Mesenteric fat pad (tissue), 1 donor: ENCODE results near the gene CCDC136. TPM values are rescaled to one million over a fixed set of nuclear protein-coding genes. Genes with fewer than 3 reads are reported as not detected.

Experiments used
- DNase-seq: peaks from one replicate; pipeline ENCODE4 v3.0.0-alpha.2; 2020; ENCODE audit warnings: low spot score
- long read RNA-seq: library from polyadenylated mRNA; unstranded; transcript quantifications from one replicate; pipeline ENCODE4 v2.0.0, GENCODE V29; 2020
- total RNA-seq: library from RNA; stranded (reverse); fragmentation: NEBNext Ultra II Directional; extraction: Animal tissue kit (Norgen Biotek cat#: 25700); gene quantifications from one replicate; pipeline ENCODE4 v1.2.1, GENCODE V29; 2021
- donor health status: DM: yes; HTN: yes; CAD: no.

Gene CCDC136
- total RNA-seq, result 6.8 TPM
- long read RNA-seq, result 0 reads

DNA sequence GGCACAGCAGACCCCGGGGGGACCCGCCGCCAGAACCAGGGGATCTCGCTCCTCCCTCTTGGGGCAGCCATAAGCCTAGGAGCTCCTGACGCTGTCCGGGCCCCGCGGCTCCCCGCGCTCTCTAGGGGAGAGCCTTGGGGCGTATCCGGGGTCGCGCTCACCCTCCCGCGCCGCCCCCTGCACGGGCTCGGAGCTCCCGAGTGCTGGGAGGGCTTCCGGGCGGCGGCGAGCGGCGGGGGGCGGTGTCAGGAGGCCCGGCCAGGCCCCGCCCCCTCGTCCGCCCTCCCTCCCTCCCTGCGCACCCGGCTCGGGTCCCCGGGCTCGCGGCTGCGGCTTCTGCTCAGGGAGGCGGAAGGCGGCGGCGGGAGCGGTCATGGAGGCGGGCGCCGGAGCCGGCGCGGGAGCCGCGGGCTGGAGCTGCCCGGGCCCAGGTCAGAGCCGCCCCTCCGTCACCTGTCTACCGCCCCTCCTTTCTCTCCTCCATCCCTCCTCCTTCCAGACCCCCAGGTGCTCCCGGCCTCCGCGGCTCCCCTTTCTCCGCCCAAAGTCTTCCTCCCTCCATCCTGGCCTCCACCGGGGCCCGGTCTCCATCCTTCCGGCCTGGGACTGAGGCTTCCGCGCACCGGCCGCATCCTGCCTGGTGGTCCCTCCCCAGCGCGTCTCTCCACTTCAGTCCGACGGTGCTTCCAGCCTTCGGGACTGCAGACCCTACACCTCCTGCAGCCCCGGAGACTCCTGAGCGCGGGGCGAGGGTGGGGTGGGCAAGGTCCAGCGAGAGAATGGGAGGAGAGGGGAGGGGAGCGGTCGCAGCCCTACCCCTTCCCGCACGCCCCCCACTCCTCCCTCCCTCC lies at the start of gene CCDC136:
TSS of gene CCDC136 (plus strand) at position 848 of the 851 bp plus-strand sequence. CDS start 444 bp downstream, outside the sequence.
- no peak for DNase-seq

DNA sequence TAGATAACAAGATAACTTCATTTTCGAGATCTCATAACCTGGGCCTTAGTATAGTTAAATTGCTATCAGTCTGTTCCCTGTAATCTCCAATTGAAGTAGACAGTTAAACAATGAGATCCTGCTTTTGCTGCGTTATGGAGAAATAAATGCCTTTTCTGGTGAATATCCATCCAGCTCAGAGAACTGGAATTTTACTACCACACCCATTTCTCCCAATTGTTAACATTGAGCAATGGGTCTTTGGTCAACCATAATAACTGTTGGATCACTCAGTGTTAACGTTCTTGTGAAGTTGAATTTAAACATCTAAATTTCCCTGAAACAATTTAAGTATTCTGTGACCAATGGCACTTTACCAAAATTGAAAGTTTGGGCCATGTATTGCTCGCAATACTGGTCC lies 49.6 kb upstream of the CCDC136 start:
- DNase-seq, result no peak

DNA sequence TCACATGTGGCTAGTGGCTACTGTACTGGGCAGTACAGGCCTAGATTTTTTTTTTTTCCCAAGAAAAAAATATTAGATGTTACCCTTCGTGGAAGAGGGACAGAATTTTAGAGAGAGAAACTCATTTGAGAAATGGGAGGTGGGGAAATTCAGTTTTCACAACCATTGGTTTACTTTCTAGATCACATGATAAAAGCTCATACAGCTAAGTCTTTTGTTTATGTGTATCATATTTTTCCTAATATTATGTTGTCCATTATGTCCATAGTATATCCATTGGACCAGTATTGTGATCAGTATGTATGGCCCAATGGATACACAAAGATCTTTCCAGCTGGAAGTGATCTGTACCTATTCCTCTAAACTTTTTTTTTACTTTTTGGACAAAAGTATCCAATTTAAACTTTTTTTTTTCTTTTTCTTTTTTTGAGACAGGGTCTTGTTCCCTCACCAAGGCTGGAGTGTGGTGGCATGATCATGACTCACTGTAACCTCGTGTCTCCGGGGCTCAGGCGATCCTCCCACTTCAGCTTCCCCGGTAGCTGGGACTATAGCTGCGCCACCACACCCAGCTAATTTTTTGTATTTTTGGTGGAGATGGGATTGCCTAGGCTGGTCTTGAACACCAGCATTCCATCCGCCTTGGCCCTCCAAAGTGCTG lies 48.5 kb upstream of the CCDC136 start:
- DNase-seq, result no peak

DNA sequence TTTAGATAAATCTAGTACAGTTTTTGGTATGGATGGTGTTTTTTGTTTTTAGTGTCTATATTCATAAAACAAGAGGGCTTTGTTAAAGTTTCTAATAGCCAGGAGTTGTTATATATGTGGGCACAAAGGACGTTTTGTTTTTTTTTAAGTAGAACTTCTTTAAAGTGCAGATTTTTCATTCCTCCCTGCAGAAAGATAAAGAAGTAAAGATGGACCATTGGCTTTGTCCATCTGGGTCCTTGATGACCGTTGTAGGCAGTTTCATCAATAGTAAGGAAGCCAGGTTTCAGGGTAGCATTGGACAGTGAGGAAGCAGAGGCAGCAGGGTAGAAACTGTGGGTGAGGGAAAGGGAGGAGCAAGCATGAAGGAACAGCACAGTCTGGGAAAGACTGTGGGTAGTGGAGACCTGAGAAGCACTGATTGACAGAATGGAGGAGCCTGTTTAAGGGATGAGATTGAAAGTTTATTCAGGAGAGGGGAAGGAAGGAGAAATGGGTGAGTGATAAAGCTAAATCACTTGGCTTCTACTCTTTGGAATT lies 47.3 kb upstream of the CCDC136 start:
- DNase-seq, result no peak

DNA sequence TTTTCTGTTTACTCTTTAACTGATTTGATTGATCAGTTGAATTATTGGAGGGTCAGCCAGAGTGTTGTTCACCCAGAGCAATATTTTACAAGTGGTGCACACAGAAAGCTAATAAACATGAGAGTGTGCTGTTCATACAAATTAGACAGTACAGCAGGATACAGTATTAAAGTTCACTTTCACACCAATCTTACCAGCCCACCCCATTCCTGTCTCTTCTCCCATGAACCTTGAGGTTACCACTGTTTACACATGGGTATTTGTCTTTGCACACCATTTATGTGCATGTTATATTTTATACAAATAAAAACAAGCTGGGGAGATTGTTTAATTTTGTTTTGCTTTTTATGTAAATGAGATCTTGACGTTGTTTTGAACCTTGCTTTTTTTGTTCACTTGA lies 46.1 kb upstream of the CCDC136 start:
- no peak for DNase-seq

DNA sequence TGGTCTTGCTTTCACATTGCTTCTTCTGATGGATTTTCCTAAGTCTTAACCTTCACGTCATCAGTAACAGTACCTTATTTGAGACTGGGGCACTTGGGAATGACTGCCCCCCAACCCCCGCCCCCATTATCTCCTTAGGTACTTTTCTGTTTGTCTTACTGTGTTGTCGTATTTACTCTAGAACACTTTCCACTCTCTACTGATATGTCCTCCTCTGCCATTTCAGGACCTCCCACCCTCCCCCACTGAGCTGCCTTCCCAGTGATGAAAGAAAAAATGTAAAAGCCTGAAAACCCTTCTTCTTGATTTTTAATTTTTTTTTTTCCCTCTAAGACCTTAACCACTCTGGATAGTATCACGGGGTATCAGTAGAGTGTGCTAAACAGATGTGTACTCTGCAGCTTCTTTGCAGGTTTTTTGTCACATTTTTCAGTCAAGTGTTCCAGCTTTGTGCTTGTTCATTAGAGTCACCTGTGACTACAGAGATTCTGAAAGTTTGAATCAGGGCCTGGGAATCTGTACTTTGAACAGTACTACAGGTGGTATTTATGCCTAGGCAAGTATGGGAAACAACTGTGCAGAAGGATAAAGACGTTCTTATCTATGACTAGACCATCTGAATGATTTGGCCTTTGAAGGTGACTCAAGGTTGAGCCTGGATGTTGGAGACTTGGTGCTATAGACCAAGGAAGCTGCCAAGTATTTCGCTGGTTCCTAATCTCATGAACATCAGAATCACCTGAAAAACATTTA lies 44.3 kb upstream of the CCDC136 start:
- DNase-seq, result no peak

DNA sequence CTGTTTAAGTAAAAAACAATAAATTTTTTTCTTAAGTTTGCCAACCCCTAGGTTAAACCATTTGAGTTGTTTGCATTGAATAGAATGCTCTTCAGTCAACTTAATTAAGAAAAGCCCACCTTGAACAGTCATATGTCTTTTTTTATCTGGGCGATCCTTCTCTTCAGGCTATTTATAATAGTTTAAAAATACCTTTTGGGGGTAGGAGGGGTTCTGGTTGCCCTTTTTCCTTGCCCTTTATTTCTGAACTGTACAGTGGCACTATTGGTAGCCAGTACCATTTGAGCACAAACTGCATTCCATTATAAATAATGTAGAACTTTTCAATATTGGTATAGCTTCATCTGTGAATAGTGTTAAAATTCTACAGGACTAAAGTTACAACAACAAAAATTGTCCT lies 39.5 kb upstream of the CCDC136 start:
- DNase-seq, result no peak

DNA sequence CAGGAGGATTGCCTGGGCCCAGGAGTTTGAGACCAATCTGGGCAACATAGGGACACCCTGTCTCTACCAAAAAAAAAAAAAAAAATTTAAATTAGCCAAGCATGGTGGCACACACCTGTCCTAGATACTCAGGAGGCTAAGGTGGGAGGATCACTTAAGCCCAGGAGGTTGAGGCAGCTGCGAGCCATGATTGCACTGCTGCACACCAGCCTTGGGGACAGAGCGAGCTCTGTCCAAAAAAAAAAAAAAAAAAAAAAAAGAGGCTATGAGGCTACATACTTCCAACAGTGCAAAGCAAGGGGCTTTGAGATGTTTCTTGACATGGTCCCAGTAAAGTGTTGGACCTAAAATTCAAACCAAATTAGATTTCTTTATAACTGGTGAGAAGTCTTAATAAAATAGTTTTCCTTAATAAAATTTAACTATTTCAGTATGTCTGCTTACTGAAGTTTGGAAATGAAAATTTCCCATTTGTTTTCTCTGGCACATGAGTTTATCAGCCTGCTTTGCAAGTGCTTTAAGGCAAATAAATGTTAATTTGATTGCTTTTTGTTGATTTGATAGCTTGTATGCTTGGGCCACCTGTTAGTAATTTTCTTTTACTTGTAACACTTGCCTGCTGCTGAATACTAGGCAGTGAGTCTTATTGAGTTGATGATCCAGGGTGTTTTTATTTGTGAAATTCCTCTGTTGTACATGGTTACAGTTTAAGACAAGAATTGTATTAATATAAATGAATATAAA lies 36.5 kb upstream of the CCDC136 start:
- no peak for DNase-seq

DNA sequence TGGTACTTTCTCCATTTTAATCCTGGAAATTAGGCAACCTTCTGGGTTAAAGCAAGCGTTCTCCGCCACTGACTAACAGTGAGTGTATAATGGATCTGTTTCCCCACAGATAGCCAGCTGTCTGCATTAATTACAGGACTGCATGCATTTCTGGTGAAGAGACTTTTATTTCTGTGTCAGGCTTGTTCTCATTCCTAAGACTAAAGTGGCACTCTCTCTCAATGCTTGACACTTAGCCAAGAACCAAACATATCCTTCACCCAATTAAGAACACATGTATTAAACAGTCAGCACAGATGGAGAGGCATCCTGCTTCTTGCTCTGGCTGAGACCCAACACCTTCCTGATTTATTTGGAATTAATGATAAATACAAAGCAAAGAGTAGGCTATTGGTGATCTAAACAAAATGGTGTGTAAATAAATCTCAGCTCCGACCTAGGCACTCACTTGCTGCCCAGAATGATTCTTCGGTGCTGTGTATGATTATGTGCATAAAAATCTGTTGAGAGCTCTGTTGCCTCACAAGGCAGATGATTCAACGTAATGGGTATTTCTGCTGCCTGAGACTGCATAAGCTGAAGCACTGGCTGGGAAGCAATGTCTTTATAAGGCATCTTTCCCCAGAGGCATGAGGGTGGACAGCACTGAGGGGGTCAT lies 35.8 kb upstream of the CCDC136 start:
- DNase-seq, result no peak

DNA sequence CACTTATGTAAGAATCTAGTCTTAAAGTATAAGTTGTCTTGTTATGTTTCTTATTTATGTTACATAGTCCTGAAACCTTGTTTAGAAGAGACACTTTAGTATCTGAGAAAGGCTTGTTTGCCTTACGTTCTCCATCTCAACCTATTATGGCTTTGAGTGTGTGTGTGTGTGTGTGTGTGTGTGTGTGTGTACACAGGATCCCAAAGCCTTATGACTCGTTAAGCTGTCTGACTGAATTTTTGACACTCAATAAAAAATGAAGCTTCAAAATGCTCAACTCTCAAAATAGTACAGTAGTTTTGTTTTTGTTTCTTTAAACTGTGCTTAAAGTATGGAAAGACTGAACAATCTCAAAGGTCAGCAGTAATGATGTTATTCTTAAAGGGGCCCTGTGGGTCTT lies 34.6 kb upstream of the CCDC136 start:
- DNase-seq, result no peak

DNA sequence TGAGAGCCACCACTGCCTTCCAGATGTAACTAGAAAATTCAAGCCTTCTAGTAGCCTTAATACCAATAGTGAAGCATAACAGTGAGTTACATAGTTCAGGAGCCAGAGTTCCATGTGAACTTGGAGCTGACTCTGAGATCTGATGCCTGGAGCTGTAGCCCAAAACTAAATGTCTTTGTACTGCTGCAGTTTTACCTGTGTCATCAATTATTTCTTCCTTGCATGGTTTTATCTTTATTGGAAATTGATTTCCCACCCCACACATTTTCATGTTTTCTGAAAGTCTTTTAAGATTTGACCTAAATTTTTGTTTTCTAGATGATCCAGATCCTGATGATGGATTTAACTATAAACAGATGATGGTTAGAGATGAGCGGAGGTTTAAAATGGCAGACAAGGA lies 33.2 kb upstream of the CCDC136 start:
- no peak for DNase-seq

DNA sequence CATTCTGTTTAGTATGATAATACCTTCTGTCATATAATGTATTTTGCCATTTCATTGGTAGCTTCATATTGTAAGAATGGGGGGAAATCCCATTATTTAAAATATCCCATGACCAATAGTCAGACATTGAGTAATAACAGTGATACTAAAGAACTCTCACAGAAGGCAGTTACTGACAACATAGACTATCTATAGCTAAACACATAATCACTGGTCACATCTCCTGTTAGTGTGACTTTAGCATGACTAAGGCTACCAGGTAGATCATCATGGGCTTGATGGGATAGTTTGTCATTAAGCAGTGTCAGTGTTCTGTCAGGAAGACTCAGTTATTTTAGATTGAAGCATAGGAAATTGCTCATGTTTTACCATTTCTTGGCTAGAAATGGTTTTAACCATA lies 32.5 kb upstream of the CCDC136 start:
- DNase-seq, result no peak

DNA sequence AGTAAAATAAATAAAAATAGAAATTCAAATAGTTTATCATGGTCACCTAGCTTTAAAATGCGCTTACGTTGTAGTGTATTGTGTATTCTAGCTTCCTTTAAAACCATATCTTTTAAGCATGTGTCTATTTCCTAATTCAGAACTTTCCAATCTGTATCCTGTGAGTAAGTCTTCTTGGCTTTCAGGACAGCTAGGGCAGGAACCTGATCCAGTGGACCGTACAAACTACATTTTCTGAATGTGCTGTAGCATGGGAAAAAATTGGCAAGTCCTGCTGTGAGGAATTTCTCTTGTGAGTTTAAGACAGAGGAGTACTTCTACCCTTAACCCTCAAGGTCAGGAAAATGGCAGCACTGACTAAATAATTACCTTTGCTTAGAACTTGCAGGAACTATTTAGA lies 28.2 kb upstream of the CCDC136 start:
- no peak for DNase-seq

DNA sequence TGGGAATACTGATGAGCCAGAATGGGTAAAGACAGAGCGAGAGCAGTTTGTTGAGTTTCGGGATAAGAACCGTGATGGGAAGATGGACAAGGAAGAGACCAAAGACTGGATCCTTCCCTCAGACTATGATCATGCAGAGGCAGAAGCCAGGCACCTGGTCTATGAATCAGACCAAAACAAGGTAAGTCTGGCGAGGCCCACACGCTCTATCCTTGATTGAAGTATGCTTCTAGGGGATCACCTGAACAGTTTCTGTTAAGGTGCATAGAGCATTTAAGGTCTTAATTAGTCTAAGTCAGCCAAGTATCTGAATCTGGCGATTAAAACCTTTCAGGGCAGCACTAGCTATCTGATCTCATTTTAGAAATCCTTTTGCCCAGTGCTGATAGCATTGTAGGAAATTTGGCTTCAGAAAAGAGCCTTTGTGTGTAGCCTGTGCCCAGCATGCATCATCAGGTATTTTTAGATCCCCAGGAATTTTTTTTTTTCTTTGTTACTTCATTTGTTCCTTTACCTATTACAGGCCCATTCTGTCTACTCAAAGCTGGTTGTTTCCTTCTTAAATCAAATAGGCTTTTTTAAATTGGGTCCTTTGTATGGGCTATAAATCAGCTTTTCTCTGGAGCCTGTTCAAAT lies 24.2 kb upstream of the CCDC136 start:
- no peak for DNase-seq

DNA sequence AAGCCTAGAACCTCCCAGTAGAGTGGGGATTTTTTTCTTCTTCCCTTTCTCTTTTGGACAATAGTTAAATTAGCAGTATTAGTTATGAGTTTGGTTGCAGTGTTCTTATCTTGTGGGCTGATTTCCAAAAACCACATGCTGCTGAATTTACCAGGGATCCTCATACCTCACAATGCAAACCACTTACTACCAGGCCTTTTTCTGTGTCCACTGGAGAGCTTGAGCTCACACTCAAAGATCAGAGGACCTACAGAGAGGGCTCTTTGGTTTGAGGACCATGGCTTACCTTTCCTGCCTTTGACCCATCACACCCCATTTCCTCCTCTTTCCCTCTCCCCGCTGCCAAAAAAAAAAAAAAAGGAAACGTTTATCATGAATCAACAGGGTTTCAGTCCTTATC lies 21.5 kb upstream of the CCDC136 start:
- no peak for DNase-seq

DNA sequence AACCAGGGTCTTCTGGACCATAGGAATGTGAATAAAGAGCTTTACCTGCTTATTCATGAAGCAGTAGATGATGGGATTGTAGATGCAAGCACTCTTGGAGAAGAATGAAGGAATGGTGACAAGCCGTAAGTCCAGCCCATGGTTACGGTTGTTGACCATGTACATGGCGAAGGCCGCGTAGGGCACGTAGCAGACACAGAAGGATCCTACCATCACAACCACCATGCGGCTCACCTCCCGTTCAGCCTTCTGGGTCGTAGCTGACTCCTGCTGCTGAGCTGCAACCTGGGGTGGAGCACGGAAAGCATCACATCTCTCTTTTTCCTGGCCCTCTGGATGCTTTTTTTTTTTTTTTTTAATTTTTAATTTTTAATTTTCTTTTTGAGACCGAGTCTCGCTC lies 18.2 kb upstream of the CCDC136 start:
- DNase-seq, result no peak

DNA sequence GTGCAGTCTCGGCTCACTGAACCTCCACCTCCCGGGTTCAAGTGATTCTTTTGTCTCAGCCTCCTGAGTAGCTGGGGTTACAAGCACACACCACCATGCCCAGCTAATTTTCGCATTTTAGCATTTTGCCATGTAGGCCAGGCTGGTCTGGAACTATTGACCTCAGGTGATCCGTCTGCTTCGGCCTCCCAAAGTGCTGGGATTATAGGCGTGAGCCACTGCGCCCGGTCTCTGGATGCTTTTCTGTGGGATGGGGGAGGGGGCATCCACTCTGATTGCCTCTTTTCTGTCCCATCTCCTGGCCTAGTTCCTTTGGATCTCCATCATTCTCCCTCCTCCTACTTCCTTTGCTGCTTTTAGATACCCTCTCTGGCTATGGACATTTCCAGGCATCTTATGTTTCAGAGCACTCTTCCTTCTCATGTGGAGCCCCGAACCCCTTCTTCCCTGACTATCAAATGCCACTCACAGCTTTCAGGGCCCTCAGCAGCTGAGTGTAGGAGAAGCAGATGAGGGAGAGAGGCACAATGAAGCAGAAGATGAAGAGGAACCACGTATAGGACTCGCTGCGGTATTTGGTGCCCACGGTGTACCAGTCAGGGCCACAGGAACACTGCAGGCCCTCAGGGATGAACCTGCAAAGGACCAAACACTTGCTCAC lies 17.6 kb upstream of the CCDC136 start:
- no peak for DNase-seq

DNA sequence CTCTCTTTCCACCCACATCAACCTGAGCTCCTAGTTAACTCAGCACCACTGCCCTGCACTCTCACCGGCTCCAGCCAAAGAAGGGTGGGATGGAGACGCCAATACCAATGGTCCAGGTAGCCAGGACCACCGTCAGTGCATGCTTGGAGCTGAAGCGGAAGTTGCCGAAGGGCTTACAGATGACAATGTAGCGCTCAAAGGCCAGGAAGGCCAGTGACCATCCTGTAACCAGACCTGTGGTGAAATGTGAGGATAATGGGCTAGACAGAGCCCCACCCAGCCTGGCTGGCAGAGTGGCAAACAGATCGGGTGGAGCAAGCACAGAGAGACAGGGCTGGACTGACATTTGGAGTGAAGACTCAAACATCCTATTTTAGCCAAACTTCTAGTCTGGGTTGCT lies 16.8 kb upstream of the CCDC136 start:
- no peak for DNase-seq

DNA sequence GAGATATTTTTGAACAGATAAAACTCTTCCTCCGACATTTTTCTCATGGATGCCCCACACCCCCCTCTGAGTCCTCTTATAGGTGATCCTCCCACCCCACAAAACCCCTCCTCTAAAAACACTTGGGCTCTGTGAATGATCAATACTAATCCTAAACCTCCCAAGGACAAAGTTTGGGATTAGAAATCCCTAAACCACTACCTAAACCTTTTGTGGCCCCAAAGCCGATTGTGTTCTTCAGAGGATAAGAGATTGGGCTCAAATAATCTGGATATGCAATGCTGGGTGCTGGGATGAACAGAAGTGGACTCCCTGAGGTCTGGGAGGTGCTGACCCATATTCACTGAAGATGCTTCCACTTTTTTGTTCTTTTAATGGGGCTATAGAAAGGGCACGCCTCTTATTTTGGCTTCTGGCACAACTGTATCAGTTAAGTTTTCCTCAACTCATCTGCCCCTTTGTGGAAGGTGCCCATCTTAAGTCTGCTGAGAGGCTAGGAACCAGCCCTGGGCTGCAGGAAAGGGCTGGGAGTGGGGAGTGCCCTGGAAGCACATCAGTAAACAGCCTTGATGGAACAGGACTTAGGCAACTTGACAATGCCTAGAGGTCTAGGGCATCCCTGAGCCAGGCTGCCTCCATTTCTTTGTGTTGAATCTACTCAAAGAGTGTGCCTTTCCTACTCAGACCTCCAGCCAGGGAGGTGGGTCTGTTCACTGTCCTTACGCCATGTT lies 15.9 kb upstream of the CCDC136 start, which contains the start of gene OPN1SW:
TSS of gene OPN1SW (minus strand) at position 51 of the 731 bp plus-strand sequence. CDS start at position 38, 13 bp downstream.
- no peak for DNase-seq
